HG03039 (cell line): ENCODE data around the gene MS4A4E.
A peak's percentile ranks its signal among the peaks of the same experiment; 100 is the strongest.
"Not testable (repeated sequence)": the region's sequence is repeated elsewhere in the genome, so short reads cannot be mapped to it uniquely, and the experiment has no call there.

ENCODE experiments used
- ATAC-seq: cut with Tn5 transposase; IDR thresholded peaks from one replicate; pipeline ENCODE4 v1.9.1; 2021; ENCODE audit warnings: mild to moderate bottlenecking, moderate library complexity; ENCODE audit not compliant: unreplicated experiment

The MS4A4E gene

DNA sequence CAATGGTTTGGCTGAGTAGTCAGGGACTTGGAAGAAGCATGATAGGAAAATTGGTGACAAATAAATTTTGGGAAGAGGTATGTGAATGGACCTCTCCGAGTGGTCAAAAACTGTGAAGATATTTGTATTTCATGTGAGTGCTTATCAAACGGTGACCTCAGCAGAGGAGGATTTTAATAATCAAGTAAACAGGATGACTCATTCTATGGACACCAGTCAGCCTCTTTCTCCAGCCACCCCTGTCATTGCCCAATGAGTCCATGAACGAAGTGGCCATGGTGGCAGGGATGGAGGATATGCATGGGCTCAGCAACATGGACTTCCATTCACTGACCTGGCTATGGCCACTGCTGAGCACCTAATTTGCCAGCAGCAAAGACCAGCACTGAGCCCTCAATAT is 21.2 kb downstream of the MS4A4E start:
- no peak for ATAC-seq

GRCh38 chr11:60221181-60221580 is 21.8 kb downstream of the MS4A4E start:
- ATAC-seq, result no peak

DNA sequence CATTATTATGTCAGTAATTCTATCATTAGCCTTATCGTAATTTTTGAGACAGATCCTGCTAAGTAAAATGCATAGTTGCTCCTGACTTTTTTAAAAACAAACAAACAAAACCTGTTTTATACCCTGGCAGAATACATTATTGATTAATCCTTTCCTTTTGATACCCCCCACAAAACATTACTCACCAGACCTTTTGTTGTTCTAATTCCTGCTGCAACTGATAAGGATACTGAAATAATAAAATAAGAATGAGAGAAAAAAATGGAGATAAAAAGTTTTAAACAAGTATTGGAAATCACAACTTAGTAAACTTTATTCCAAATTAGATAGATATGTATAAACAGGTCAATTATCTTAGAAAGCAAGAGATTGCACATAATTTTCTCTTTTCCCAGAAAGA is 28.6 kb downstream of the MS4A4E start:
- ATAC-seq, result no peak

- ATAC-seq, result no peak
These were observed 31.7 kb downstream of the MS4A4E start for GRCh38 chr11:60211206-60211605.

- ATAC-seq, result no peak
These were observed 33.0 kb downstream of the MS4A4E start for GRCh38 chr11:60209977-60210376.

- ATAC-seq, result no peak
These were observed 34.0 kb downstream of the MS4A4E start for GRCh38 chr11:60208951-60209350.

- ATAC-seq, result no peak
These were observed 34.6 kb downstream of the MS4A4E start for GRCh38 chr11:60208146-60208895.

DNA sequence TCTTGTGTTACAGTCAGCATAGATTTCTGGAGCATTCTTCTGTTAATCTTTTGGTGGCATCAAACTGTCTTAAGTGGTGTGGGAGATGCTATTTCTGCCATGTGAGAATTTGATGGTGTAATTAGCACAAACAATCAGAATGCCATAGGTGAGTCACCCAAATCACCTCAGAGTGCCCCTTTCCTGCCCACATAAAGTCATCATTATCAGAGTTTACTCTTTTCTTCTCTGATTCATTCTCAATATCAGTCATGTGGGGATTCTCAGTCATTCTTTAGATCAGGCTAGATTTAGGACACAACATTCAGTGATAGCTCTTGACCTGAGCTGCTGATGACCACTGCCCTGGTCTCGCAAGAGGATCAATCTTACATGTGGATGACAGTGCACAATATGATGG is 36.3 kb downstream of the MS4A4E start:
- no peak for ATAC-seq

DNA sequence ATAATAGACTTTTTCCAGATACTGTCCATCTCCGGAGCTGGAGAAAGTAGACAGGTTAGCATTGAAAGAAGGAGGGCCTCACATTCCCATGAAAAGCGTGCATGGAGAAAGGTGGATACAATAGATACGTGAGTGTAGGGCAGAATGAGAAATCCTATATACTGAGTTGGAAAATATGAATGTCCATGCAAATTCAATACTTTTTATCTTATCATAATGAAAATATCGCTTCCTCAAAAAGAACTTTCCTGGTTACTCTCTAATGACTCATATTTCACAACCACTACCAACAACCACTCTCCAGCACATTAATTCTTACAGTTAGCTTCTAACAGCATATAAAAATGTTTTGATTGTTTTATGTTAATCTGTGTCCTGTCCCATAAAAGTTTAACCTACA is 38.0 kb downstream of the MS4A4E start:
- ATAC-seq, result no peak

DNA sequence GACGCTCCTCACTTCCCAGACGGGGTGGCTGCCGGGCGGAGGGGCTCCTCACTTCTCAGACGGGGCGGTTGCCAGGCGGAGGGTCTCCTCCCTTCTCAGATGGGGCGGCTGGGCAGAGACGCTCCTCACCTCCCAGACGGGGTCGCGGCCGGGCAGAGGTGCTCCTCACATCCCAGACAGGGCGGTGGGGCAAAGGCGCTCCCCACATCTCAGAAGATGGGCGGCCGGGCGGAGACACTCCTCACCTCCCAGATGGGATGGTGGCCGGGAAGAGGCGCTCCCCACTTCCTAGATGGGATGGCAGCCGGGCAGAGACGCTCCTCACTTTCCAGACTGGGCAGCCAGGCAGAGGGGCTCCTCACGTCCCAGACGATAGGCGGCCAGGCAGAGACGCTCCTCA is 41.6 kb downstream of the MS4A4E start:
- ATAC-seq, result not testable (repeated sequence)

- ATAC-seq, result no peak
These were observed 45.5 kb downstream of the MS4A4E start for GRCh38 chr11:60197442-60197841.

DNA sequence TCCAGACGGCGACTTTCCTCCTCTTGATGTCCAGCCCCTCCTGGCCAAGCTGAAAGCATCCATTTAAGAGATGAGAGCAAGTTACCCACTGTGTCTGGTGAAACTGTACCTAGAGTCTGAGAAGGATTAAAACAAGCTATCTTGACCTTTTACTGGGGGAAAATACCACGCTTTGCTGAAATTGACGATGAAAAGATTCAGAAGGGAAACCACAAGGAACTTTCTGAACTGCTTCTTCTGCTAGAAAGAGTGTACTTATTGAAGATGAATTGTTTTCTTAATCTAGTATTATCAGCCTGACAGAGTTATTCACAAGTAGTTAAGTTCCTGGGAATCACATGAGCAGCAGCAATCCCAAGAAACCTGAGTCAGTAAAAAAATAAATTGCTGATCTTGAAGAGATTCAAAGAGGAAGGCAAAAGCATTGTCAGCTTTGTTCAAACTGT is 47.0 kb downstream of the MS4A4E start:
- ATAC-seq, result no peak

GRCh38 chr11:60194511-60194910 is 48.4 kb downstream of the MS4A4E start:
- no peak for ATAC-seq

DNA sequence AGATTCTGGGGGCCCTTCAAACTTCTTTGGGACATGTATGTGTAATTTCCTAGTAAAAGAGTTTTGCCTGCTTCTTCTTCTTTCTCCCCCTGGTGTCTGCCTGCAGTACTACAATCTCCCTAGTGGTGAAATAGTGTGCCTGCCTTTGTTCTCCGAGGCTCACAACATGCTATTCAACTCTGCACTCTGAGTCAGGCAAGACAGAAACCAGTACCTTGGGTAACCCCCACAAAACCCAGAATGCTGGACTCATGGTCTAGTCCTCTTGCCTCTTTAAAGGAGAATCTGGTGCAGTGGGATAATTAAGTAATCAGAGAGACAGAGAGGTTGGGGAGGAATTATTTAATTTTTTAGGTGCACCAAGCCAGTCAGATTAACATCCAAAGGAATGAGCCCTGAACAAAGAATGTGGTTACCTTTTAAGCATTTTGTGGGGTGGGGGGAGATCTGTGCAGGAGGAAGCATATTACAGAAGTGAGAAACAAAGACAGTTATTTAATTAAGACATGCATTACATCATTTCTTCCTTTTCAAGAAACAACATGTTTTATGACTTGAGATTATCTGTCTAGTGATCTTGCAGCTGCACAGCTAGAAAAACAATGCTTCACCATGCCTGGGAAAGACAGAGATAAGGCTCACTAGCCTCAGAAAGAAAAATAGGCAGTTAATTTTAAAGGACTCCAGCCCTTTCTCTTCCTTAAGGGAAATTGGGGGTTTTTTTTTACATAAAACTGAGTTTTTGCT is 49.1 kb downstream of the MS4A4E start:
- peak; percentile 81 for ATAC-seq

DNA sequence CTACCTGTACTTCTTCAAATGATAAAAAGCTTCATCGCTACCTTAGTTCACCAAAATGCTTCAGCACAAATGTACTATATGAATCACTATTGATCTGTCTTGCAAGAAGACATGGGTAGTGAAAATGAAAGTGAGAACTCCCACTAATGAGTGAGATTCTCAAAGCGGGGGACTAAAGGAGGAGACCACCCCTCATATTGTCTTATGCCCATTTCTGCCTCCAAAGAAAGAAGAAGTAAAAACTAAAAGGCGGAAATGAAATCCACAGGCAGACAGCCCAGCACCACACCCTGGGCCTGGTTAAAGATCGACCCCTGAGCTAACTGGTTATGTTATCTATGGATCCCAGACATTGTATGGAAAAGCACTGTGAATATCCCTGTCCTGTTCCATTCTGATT is 50.4 kb downstream of the MS4A4E start:
- ATAC-seq, result not testable (repeated sequence)

GRCh38 chr11:60188481-60188880 is 54.5 kb downstream of the MS4A4E start:
- ATAC-seq, result not testable (repeated sequence)

GRCh38 chr11:60186128-60186527 is 56.8 kb downstream of the MS4A4E start:
- ATAC-seq, result not testable (repeated sequence)

DNA sequence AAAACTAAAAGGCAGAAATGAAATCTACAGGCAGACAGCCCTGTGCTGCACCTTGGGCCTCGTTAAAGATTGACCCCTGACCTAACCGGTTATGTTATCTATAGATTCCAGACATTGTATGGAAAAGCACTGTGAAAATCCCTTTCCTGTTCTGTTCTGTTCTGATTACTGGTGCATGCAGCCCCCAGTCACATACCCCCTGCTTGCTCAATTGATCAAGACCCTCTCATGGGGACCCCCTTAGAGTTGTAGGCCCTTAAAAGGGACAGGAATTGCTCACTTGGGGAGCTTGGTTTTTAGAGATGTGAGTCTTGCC is 57.5 kb downstream of the MS4A4E start:
- not testable (repeated sequence) for ATAC-seq

GRCh38 chr11:60184824-60185511 is 58.0 kb downstream of the MS4A4E start:
- ATAC-seq, result no peak

DNA sequence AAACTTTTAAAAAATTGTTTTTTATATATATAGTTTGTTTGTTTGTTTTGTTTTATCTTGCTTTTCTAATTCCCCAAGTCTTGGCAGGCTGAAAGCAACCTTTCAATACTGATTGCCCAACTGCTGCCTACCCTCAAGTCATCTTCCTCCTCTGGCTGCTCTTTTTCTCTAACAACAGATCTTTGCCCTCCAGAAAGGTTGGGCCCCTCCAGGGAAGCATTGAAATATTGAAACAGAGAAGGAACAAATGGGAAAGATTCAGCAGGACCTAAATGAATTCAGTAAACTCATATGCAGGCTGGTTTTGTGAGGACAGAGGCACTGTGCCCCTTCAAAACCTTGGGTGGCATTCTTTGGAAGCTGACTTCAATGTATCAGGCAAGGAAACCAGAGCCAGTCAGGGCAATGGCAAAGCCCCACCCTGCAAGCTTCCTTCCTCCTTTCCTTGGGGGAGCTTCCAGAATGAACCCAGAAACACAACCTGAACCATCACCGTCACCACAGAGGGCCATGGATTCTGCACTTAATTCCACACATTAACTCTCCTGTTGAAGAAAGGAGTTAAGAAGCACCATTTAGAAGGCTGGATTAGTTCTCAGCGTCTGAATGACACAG is 59.2 kb downstream of the MS4A4E start:
- no peak for ATAC-seq

- no peak for ATAC-seq
These were observed 60.2 kb downstream of the MS4A4E start, which contains the start of gene MS4A6A for GRCh38 chr11:60182541-60183330. MS4A6A (minus strand) TSS chr11:60183083; CDS start chr11:60181727, 1,356 bp downstream.
